A549 (cell line): ENCODE measurements around the gene DHRS3. TPM values are rescaled to one million over a fixed set of nuclear protein-coding genes. Genes with fewer than 3 reads are reported as not detected.

Experiments
- ATAC-seq, 2 experiments: fragments of 200-7000 bp in 1 of 2; fragments of >200 bp in 1 of 2; cut with Nextera tagmentation in 1 of 2; cut with Tn5 transposase in 1 of 2; 3 replicates each; pipeline versions ENCODE4 v1.8.0 to v1.9.1; 2018 to 2020; ENCODE audit warnings: mild to moderate bottlenecking in 1 of 2, moderate library complexity in 1 of 2
- CTCF ChIA-PET: fragments of 300-600 bp; sonication (Branson Sonifier 250); formaldehyde crosslinking; extraction: SDS; loops from one replicate; lab custom pipeline; 2021; ENCODE audit warnings: antibody characterized with exemption, inconsistent platforms; lab: Yijun Ruan, JAX
- POLR2A ChIA-PET: fragments of 350-600 bp; formaldehyde crosslinking; extraction: SDS; loops from one replicate; lab custom pipeline; 2021; ENCODE audit warnings: antibody characterized with exemption, inconsistent platforms; lab: Yijun Ruan, JAX
- DNase-seq, 2 experiments: peaks; one replicate each; pipeline versions ENCODE4 v3.0.0 to v3.0.0-alpha.2; 2011 to 2016; ENCODE audit warnings: low read depth in 1 of 2, low spot score in 1 of 2
- FAIRE-seq: peaks from 2 replicates; lab custom pipeline; 2011; peaks lifted over from hg19 to GRCh38; lab: Jason Lieb, UNC
- H3K27ac ChIP-seq, 2 experiments: fragments of >200 bp; sonication (Bioruptor Twin); formaldehyde crosslinking; 3 replicates each; pipeline ENCODE4 v1.5.1; 2016 to 2017
- H3K4me1 ChIP-seq: fragments of >200 bp; sonication (Bioruptor Twin); formaldehyde crosslinking; 3 replicates; pipeline ENCODE4 v1.6.1; 2016
- H3K4me2 ChIP-seq: fragments of >200 bp; sonication (Bioruptor Twin); formaldehyde crosslinking; 3 replicates; pipeline ENCODE4 v1.6.1; 2016
- H3K4me3 ChIP-seq: fragments of >200 bp; sonication (Bioruptor Twin); formaldehyde crosslinking; 3 replicates; pipeline ENCODE4 v1.5.1; 2016
- H3K9me3 ChIP-seq: fragments of >200 bp; sonication (Bioruptor Twin); formaldehyde crosslinking; 3 replicates; pipeline ENCODE4 v1.6.1; 2016
- ELK1 ChIP-seq: fragments of 150-350 bp; IDR thresholded peaks from 2 replicates; pipeline ENCODE4 v1.6.1; 2014; ENCODE audit warnings: low read depth, mild to moderate bottlenecking, low read length
- ESRRA ChIP-seq: fragments of 150-350 bp; IDR thresholded peaks from 2 replicates; pipeline ENCODE4 v1.6.1; 2014; ENCODE audit warnings: mild to moderate bottlenecking, low read length, borderline replicate concordance
- FOSB ChIP-seq: fragments of 250-450 bp; sonication (Bioruptor Pico); IDR thresholded peaks from 2 replicates; pipeline ENCODE4 v1.5.0; 2020; ENCODE audit warnings: mild to moderate bottlenecking, moderate library complexity
- FOSL2 ChIP-seq, 2 experiments: fragments of 450-650 bp in 1 of 2; fragments of >200 bp in 1 of 2; sonication (Bioruptor Twin) in 1 of 2; formaldehyde crosslinking; IDR thresholded peaks; 2 replicates each; pipeline versions ENCODE4 v1.5.0 to v1.6.1; 2016 to 2020; ENCODE audit warnings: mild to moderate bottlenecking in 1 of 2, moderate library complexity in 1 of 2
- HEYL ChIP-seq: fragments of 250-450 bp; sonication (Bioruptor Pico); IDR thresholded peaks from 2 replicates; pipeline ENCODE4 v1.8.0; 2021; ENCODE audit warnings: mild to moderate bottlenecking, moderate library complexity
- HOXA7 ChIP-seq: fragments of 250-450 bp; sonication (Bioruptor Pico); IDR thresholded peaks from 2 replicates; pipeline ENCODE4 v1.5.0; 2020; ENCODE audit warnings: mild to moderate bottlenecking, moderate library complexity
- JUN ChIP-seq, 2 experiments: fragments of >200 bp; sonication (Bioruptor Twin); formaldehyde crosslinking; IDR thresholded peaks; 2 replicates in 1 of 2; 3 replicates in 1 of 2; pipeline ENCODE4 v1.6.1; 2016 to 2017
- KDM1A ChIP-seq: fragments of 200-600 bp; sonication (generic); IDR thresholded peaks from 2 replicates; pipeline ENCODE4 v1.6.1; 2016; ENCODE audit warnings: low read depth, mild to moderate bottlenecking
- NFE2L2 ChIP-seq: fragments of 150-350 bp; conservative IDR thresholded peaks from 2 replicates; pipeline ENCODE4 v1.6.1; 2014; ENCODE audit warnings: low read length
- POLR2A ChIP-seq: IDR thresholded peaks from 2 replicates; pipeline ENCODE4 v1.6.1; 2012; ENCODE audit warnings: mild to moderate bottlenecking, low read length
- RARB ChIP-seq: fragments of 250-450 bp; sonication (Bioruptor Pico); IDR thresholded peaks from 2 replicates; pipeline ENCODE4 v1.8.0; 2021; ENCODE audit warnings: mild to moderate bottlenecking, moderate library complexity
- TFCP2L1 ChIP-seq: fragments of 250-450 bp; sonication (Bioruptor Pico); IDR thresholded peaks from 2 replicates; pipeline ENCODE4 v1.5.0; 2021; ENCODE audit warnings: mild to moderate bottlenecking
- WGBS: methylation state at CpG from one replicate; pipeline ENCODE4 v1.1.6; 2017; ENCODE audit errors: missing lambda C conversion rate; 5-methylcytosine and 5-hydroxymethylcytosine counted together
- polyA plus RNA-seq, 4 experiments: library from polyadenylated mRNA; depleted of rRNA in 3 of 4; stranded (reverse); fragments of >200 nt; fragmentation: RNase III in 1 of 4; extraction: RNeasy Plus Mini Kit Qiagen cat#74134 plus additional on column Dnase treatment in 1 of 4; gene quantifications; 2 replicates in 3 of 4; 3 replicates in 1 of 4; pipeline ENCODE4 v1.2.3, GENCODE V29; 2011 to 2017
- TF ChIP-seq, protein P1 (sequence below): fragments of 450-650 bp; IDR thresholded peaks from 2 replicates; pipeline ENCODE4 v1.6.1; 2014; ENCODE audit warnings: antibody characterized with exemption
- TF ChIP-seq, protein P2 (sequence below): IDR thresholded peaks from 2 replicates; pipeline ENCODE4 v1.6.1; 2012

Gene DHRS3
- polyA plus RNA-seq, 2 of the 4 experiments (the other 2 are of a cell fraction), result 62.7 to 79.7 TPM

DNA sequence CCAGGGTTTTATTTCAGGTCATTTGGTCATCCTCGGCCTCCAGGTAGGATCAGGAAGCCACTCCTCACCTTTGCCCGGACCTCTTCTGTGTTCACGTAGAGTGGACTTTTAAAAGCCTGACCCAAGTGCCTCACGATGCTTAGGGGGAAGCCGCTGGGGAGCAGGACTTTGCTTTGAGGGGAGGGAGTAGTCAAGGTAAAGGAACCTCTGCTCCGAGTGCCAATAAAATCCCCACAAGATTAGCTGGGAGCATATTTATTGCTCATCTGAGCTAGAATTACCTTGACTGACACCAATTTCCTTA, 603 bp upstream of the DHRS3 start:
- ATAC-seq (peak; percentile 5 to 17), FAIRE-seq (no peak), DNase-seq (peak in 1 of 2 experiments; percentile 54)
- peak overlapping the region; percentile 93 for H3K4me2 ChIP-seq
- H3K4me1 ChIP-seq, result peaks cover 34% of the 10 kb centered on the region
- ChIA-PET POLR2A (interaction anchor here (0.6 to 7.2 kb wide), 17 partner anchors 10 to 306 kb away, joined by 3 to 209 read pairs (median 9); no protein-coding TSS in a partner anchor), CTCF (interaction anchor here (0.9 to 8.0 kb wide), 11 partner anchors 15 to 341 kb away, joined by 3 to 60 read pairs (median 4); no protein-coding TSS in a partner anchor)
- no peaks in the 10 kb centered on the region for H3K9me3 ChIP-seq
- TF ChIP-seq FOSB (CRISPR knock-in tag) (peak; percentile 76; the same call in 1 of the 2 replicates), HOXA7 (CRISPR knock-in tag) (peak; percentile 54; the same call in 1 of the 2 replicates), ESRRA (no peak), TFCP2L1 (CRISPR knock-in tag) (peak; percentile 46; the same call in 1 of the 2 replicates)
- TF ChIP-seq, protein P1, sequence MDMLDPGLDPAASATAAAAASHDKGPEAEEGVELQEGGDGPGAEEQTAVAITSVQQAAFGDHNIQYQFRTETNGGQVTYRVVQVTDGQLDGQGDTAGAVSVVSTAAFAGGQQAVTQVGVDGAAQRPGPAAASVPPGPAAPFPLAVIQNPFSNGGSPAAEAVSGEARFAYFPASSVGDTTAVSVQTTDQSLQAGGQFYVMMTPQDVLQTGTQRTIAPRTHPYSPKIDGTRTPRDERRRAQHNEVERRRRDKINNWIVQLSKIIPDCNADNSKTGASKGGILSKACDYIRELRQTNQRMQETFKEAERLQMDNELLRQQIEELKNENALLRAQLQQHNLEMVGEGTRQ, result no peak
- WGBS, result 0% methylated on average over 6 of the region's 6 CpGs
- H3K27ac ChIP-seq, result peak overlapping the region; percentile 99 to 100
- peak overlapping the region; percentile 93 for H3K4me3 ChIP-seq

GRCh38 chr1:12617511-12617900, 504 bp downstream of the DHRS3 start:
- ATAC-seq (no peak), DNase-seq (no peak), FAIRE-seq (no peak)
- no peak for TF ChIP-seq ELK1
- Histone ChIP-seq H3K4me1 (peaks cover 43% of the 10 kb centered on the region), H3K9me3 (no peaks in the 10 kb centered on the region), H3K4me3 (peak overlapping the region; percentile 93), H3K4me2 (peak overlapping the region; percentile 93), H3K27ac (peak overlapping the region; percentile 99 to 100)
- ChIA-PET POLR2A (interaction anchor here (0.6 to 7.2 kb wide), 23 partner anchors 8 to 708 kb away, joined by 3 to 209 read pairs (median 8); partner anchors contain the start of gene MFN2), CTCF (interaction anchor here (0.6 to 8.0 kb wide), 8 partner anchors 16 to 609 kb away, joined by 3 to 60 read pairs (median 4); no protein-coding TSS in a partner anchor)
- WGBS, result 2% methylated on average over 10 of the region's 13 CpGs

DNA sequence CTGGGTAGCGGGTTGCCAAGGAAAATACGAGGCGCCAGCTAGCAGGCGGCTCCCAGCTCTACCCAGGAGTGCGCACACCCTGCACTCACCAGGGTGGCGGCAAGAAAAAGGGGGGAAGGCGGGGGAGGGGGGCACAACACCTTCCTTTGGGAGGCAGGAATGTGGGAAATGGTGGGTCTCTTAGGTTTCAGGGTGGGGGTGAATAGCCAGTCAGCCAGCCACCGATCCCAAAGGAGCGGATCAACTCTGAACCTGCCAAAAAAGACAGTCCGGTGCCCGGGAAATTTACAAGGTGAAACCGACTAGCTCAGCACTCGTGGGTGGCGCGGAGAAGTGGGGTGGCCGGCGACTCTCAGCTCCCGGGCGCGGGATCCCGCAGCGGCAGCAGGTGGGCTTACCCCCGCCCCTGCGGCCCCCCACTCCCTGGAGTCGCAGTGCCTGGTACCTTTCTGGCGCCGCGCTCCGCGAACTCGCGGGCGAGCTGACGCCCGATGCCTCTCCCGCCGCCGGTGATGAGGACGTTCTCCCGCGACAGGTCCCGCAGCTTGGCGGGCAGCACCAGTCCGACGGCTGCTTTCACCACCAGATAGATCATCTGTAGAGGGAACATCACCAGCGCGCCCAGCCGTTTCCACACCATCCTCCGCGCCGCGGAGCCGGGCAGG, 1.2 kb downstream of the DHRS3 start:
- FAIRE-seq, result no peak
- ChIA-PET CTCF (interaction anchor here (1.0 to 8.0 kb wide), 4 partner anchors 15 to 304 kb away, joined by 3 to 60 read pairs (median 10); no protein-coding TSS in a partner anchor), POLR2A (interaction anchor here (1.1 to 7.2 kb wide), 6 partner anchors 11 to 637 kb away, joined by 3 to 209 read pairs (median 20); partner anchors contain the start of gene MFN2)
- no peak for DNase-seq
- H3K27ac ChIP-seq, result peak overlapping the region; percentile 99 to 100
- peak overlapping the region; percentile 93 for H3K4me3 ChIP-seq
- H3K4me1 ChIP-seq, result peaks cover 49% of the 10 kb centered on the region
- ATAC-seq, result no peak
- H3K4me2 ChIP-seq, result peak overlapping the region; percentile 93
- TF ChIP-seq, protein P2, sequence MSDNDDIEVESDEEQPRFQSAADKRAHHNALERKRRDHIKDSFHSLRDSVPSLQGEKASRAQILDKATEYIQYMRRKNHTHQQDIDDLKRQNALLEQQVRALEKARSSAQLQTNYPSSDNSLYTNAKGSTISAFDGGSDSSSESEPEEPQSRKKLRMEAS, result no peak
- TF ChIP-seq HEYL (CRISPR knock-in tag) (no peak), POLR2A (0 out of 2 replicates have a peak, but pooled peaks have one; percentile 21), RARB (CRISPR knock-in tag) (no peak), KDM1A (no peak), JUN (IDR thresholded peaks at IDR 0.05) (peak in 1 of 2 experiments; percentile 49; a peak in 2 of 5 replicates)
- no peaks in the 10 kb centered on the region for H3K9me3 ChIP-seq
- WGBS, result 0% methylated on average over 33 of the region's 53 CpGs

- DNase-seq (peak in 1 of 2 experiments; percentile 58), ATAC-seq (peak in 1 of 2 experiments; percentile 10; a peak in 2 of 6 replicates), FAIRE-seq (no peak)
- WGBS, result under 1% methylated on average over 10 of the region's 17 CpGs
- CTCF ChIA-PET, result interaction anchor here (1.0 to 8.0 kb wide), 3 partner anchors 14 to 303 kb away, joined by 3 to 60 read pairs (median 17); no protein-coding TSS in a partner anchor
- Histone ChIP-seq H3K4me3 (peak overlapping the region; percentile 93), H3K27ac (peak overlapping the region; percentile 99 to 100), H3K4me2 (peak overlapping the region; percentile 93), H3K4me1 (peaks cover 50% of the 10 kb centered on the region), H3K9me3 (no peaks in the 10 kb centered on the region)
- TF ChIP-seq FOSL2 (IDR thresholded peaks at IDR 0.05) (no peak), FOSL2 (CRISPR knock-in tag; IDR thresholded peaks at IDR 0.05) (peak; percentile 6; the same call in 1 of the 2 replicates), NFE2L2 (no peak), JUN (IDR thresholded peaks at IDR 0.05) (peak in 1 of 2 experiments; percentile 7; a peak in 1 of 5 replicates)
- POLR2A ChIA-PET, result interaction anchor here (0.6 to 7.2 kb wide), 5 partner anchors 12 to 702 kb away, joined by 3 to 209 read pairs (median 7); no protein-coding TSS in a partner anchor
These were observed 1.9 kb downstream of the DHRS3 start for GRCh38 chr1:12615865-12616708.
